HG03066 (cell line): ENCODE measurements around the gene TLE7.

ENCODE experiments used
- ATAC-seq: cut with Tn5 transposase; IDR thresholded peaks from one replicate; pipeline ENCODE4 v1.9.1; 2021; ENCODE audit warnings: low read depth; ENCODE audit not compliant: unreplicated experiment

TLE7 gene

GRCh38 chr16:71449020-71449419, 7.2 kb upstream of the TLE7 start:
- ATAC-seq: no peak

DNA sequence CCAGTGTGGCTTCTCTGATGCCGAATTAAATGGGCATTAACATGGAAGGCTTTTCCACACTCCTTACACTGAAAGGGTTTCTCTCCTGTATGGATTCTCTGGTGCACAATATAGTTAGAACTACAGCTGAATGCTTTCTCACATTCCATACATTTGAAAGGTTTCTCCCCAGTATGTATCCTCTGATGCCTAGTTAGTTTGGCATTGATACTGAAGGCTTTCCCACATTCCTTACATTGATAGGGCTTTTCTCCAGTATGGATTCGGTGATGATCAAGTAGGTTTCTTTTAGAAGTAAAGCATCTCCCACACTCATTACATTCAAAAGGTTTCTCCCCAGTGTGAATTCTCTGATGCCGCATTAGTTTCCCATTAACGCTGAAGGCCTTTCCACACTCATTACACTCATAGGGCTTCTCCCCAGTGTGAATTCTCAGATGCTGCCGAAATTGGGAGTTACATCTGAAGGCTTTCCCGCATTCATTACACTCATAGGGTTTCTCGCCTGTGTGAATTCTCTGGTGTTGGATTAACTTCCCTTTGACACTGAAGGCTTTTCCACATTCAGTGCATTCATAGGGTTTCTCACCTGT, 6.5 kb upstream of the TLE7 start:
- ATAC-seq: no peak

DNA sequence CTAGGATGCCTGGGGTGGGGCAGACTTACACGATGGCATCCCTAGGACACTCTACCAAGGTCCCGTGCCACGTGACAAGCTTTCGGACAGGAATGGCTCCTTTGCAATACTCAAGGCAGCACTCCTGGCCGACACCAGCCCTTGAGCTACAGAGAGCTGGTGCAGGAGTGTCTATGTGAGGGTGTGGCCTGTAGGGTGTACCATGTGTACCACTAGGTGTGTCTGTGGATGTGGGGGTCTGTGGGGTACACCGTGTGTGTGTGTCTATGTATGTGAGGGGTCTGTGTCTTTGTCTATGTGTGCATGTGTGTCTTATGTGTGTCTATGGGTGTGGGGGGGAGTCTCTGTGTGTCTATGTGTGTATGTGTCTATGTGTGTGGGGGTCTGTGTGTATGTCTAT, 1.9 kb upstream of the TLE7 start:
- ATAC-seq: no peak

GRCh38 chr16:71441348-71442050, 355 bp downstream of the TLE7 start:
- no peak for ATAC-seq

GRCh38 chr16:71440669-71441347, 1.0 kb downstream of the TLE7 start:
- ATAC-seq: no peak

- no peak for ATAC-seq
These were observed 2.3 kb downstream of the TLE7 start for GRCh38 chr16:71439523-71439922.

DNA sequence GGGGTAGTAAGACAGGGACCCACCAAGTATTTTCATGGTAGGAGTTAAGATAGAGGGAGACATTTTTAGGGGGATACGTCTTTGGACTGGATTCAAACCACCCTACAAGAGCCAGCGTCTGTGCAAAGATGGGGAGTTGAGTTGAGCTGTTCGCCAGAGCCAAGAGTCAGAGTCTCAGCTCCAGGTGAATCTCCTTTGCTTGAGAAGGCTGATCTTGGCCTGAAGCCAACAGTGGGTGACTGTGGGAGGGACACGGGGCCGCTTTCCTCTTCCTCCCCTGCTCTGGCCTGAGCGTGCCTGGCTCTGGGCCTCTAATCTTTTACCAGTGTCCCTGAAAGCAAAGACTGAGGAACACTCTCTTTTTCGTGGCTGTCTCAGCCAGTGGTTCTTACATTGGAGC, 5.4 kb downstream of the TLE7 start:
- no peak for ATAC-seq

DNA sequence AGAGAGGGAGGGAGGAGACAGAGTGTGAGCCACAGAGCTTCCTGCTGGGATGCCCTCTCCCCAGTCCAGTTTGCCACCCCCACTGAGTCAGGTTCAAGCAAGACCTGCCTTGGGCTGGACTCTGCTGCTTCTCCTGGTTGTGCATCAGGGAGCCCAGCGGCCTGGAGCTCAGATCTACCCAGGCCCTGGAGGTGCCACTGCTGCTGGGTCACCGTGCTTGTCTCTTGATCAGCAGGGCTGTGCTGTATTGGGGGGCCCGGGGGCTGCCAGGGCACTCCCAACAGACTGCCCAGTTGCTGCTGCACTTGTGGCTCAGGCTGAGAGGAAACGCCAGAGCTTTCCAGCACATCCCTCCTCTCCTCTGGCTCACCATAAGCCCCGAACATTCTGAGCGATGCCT, 8.9 kb downstream of the TLE7 start:
- no peak for ATAC-seq

- no peak for ATAC-seq
These were observed 9.9 kb downstream of the TLE7 start for GRCh38 chr16:71431991-71432390.

DNA sequence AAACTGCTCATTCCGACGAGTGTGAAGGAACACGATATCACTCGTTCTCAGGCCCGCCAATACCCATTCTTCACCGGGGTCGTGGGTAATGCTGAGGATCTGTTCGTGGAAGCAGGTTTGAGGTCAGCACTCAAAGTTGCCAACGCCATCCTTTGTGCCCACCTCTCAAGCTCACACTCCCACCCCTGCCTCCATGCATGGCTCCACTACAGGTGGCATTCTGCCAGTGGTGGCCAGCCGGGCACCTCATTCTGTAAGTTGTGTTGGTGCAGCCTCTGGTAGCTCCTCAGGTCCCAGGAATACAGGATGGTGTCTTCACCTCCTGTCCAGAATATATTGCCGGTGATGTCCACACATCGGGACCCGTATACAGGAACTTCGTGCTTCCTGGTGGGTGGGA, 10.7 kb downstream of the TLE7 start:
- no peak for ATAC-seq

DNA sequence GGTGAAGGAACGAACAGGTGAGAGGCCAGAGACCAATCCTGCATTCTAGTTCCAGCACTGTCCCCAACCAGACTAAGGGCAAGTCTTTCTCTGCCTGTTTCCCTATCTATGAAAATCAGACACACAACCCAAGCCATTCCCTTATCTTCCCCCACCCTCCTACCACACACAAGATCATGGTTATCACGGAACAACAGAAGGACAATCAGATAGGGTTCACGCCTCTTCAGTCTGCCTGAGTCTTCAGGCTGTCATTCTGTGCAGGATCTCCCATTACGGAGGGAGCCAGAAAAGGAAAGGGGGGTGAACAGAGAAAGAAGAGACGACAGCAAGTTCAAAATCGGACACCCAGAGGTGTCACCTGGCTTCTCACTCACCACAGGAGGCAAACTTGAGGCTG, 11.1 kb downstream of the TLE7 start:
- no peak for ATAC-seq

DNA sequence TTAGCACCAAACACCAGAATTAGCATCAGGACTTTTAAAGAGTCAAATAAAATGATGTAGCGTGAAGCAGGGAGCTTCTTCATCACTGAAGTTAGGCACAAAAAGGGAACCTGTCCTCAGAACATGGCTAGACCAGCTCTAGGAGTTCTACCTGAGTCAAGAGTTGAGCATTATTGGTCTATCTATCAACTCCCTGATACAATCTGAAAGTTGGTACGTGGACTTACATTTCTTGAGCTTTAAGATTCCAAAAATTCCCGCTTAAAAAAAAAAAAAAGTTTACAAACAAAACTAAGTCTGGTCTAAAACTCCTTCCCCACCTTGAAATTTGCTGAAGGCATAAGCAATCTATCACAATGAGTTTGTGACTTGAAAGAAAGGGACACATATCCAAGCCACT, 12.3 kb downstream of the TLE7 start:
- ATAC-seq: no peak

- no peak for ATAC-seq
These were observed 13.0 kb downstream of the TLE7 start for GRCh38 chr16:71428883-71429282.

- ATAC-seq: no peak
These were observed 13.5 kb downstream of the TLE7 start for GRCh38 chr16:71428385-71428784.

DNA sequence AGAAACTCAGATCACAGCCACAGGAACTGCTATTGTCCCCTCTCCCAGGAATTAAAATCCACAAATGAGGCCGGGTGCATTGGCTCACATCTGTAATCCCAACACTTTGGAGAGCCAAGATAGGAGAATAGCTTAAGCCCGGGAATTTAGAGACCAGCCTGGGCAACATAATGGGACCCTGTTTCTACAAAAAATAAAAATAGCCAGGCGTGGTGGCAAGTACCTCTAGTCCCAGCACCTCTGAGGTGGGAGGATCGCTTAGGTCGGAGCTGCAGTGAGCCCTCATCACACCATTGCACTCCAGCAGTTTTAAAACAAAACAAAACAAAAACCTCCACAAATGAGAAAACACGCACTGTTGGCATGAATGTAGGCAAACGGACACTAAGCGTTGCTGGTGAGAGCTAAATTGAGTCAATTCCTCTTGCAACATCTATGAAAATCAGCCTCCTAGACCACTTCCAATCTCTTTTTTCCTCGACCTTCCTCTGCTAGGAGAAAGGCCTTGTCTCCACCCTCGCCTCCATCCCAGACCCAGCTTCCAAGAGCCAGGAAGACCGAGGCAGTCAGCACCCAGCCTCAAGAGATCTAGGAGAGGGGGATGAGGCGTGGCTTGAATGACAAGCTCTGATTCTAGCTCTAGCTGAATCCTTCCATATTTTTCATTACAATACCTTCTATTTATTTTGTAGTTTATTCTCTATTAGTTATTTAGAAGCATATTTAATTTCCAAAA, 14.8 kb downstream of the TLE7 start:
- ATAC-seq: no peak

GRCh38 chr16:71426069-71426879, 15.6 kb downstream of the TLE7 start:
- no peak for ATAC-seq

DNA sequence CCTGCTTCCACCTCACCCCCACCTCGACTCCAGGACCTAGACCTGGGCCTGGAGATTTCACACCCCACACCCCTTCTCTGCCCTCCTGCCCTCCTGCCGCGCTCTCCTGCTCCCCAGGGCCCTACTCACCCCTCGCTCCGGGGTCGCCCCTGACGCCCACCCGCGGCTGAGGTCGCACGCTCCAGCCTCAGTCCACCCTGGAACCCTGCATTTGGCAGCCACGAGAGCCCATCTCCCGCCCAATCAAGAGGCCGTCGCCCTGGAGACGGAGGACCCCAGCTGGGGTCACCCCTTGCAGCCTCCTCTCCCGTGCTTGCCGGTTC, 16.1 kb downstream of the TLE7 start:
- ATAC-seq: no peak

DNA sequence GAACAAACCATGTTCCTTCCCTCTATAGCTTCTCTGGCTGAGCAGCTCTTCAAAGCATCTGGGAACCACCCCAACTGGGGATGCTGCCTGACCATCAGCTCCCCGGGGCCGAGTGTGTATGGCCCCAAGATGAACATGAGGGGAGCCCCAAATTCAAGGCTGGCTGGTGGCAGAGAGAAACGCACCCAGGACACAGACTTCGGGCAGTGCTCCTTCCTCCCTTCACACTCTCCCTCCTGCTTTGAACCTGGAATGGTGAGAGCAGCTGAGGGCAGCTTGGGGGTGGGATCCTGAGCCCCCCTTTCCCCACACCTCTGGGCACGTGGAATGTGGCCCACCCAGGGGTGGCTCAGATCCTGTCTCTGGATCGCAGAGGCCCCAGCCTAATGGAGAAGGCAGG, 17.2 kb downstream of the TLE7 start:
- no peak for ATAC-seq

- ATAC-seq: no peak
These were observed 18.0 kb downstream of the TLE7 start for GRCh38 chr16:71423865-71424264.

GRCh38 chr16:71423016-71423415, 18.8 kb downstream of the TLE7 start:
- no peak for ATAC-seq

- ATAC-seq: no peak
These were observed 19.9 kb downstream of the TLE7 start for GRCh38 chr16:71421911-71422310.
